M059J (cell line): Measurements from ENCODE around the gene SLIT3. TPM values are rescaled to one million over a fixed set of nuclear protein-coding genes. Genes with fewer than 3 reads are reported as not detected.
"Not testable (repeated sequence)": the region's sequence is repeated elsewhere in the genome, so short reads cannot be mapped to it uniquely, and the experiment has no call there.

Source experiments
- DNase-seq: peaks from one replicate; pipeline ENCODE4 v3.0.0-alpha.2; 2012; ENCODE audit warnings: low read depth
- total RNA-seq: library from RNA; depleted of rRNA; stranded (reverse); fragments of >200 nt; shearing (Covaris generic); gene quantifications from 2 replicates; pipeline ENCODE4 v1.2.3, GENCODE V29; 2014

Gene SLIT3
- total RNA-seq, 1 experiment from 2014 or later: 0.17 TPM

DNA sequence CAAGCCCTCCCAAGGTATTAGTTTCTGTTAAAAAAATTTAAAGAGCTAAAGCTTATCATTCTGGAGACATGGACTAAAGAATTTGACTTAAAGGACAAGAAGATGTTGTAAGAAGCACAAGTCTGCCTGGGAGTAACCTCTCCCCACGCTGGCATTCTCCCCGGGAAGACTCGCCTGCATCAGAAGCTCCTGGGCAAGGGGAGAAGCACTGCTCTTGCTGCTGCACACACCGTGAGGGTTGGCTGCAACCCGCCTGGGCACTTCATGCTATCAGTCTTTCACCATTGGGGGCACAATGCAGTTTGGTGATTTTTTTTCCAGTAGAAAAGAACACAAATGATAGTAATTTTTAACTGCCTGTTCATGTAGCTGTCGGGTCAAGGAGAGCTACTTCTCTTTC is 529.3 kb downstream of the SLIT3 start:
- no peak for DNase-seq

DNA sequence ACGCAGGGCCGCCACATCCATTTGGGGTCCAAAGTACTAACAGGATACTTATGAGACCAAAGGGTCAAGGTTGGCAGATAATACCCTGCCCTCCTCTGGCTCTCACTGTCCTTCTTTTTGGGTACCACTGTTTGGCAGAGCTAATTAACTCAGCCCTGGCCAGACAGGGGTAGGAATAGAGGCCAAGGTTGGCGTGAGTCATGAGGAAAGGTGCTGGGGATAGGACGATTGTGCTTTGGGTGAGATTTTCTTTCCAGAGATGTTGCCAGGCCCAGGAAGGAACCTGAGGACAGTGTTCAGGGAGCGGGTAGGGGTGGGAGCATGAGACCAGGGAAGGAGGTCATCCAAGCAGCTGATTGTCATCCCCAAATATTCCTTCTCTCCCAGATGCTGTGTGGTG is 529.9 kb downstream of the SLIT3 start:
- no peak for DNase-seq

GRCh38 chr5:168770036-168770498 is 530.9 kb downstream of the SLIT3 start:
- DNase-seq: no peak

DNA sequence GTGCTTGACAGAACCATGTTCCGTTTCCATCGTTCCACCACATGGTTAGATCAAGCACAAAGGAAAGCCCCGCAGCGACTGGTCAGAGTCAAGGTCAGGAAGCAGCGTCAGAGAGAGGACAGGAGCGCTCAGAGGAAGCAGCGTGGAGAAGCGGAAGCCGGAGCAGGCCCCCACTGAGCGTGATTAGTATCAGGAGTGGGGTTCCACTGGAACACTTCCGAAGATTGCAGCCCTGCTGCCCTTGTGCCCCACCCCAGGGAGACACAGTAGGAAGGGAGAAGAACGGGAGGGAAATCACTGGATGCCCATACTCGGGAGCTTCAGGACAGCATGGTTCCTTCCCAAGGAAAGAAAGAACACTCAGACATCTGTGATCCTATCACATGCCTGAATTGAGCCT is 532.8 kb downstream of the SLIT3 start:
- DNase-seq: no peak

DNA sequence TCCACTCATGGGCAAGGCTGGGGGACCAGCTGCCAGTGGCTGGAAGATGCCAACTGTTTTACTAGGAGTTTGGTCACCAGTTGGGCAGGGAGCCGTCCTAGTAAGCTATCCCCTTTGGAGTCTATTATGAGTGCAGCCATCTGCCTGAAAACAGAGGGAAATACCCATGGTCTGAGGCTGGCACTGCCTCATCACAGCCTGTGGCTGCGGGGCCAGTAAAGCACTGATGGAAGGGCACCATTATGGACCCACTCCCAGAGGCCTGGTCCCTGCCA is 534.6 kb downstream of the SLIT3 start:
- DNase-seq: no peak

GRCh38 chr5:168765551-168766425 is 535.2 kb downstream of the SLIT3 start:
- DNase-seq: no peak

- no peak for DNase-seq
Observed at GRCh38 chr5:168765086-168765550, 535.8 kb downstream of the SLIT3 start.

GRCh38 chr5:168756453-168757391 is 544.2 kb downstream of the SLIT3 start:
- DNase-seq: no peak

DNA sequence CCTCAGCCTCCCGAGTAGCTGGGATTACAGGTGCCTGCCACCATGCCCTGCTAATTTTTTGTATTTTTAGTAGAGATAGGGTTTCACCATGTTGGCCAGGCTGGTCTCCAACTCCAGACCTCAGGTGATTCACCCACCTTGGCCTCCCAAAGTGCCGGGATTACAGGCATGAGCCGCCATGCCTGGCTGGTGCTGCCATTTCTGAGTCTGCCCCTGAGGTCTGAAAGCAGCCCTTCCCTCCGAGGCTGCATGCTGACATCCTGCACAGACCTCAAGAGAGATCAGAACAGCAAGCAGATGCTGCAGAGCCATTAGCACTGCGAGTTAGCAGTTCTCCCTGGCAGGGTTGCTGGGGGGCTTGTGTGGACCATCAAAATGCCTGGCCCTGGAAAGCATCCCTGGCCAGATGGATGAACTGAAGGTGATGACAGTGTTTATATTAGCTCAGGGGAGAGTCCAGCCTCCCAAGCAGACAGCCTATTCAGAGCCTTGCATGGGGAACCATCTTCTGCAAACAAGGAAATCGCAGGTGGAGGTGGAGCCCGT is 545.3 kb downstream of the SLIT3 start:
- DNase-seq: no peak

- DNase-seq: no peak
Observed at GRCh38 chr5:168753691-168754254, 547.2 kb downstream of the SLIT3 start.

DNA sequence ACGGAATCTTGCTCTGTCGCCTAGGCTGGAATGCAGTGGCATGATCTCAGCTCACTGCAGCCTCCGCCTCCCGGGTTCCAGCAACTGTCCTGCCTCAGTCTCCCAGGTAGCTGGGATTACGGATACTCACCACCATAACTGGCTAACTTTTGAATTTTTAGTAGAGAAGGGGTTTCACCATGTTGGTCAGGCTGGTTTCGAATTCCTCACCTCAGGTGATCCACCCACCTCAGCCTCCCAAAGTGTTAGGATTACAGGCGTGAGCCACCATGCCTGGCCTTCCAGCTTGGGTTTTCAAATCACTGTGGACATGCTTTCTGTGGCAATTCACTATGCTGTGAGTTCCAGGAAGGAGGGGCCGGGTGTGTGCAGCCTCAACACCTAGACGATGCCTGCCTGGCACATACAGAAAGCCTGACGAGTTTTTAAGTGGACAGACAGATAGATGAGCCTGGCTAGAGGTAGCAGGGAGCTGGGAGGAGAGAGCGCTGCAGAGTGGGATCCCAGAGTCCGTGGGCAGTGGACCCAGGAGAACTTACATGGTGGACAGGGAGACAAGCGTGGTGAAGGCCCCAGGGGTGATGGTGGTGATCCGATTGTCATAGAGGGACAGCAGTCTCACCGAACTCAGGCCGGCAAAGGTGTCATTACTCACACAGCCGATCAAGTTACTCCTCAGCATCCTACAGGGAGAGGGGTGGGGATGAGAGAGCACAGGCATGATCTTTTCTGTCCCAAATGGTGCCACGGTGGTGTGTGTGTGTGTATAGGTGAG is 548.3 kb downstream of the SLIT3 start:
- DNase-seq: no peak

DNA sequence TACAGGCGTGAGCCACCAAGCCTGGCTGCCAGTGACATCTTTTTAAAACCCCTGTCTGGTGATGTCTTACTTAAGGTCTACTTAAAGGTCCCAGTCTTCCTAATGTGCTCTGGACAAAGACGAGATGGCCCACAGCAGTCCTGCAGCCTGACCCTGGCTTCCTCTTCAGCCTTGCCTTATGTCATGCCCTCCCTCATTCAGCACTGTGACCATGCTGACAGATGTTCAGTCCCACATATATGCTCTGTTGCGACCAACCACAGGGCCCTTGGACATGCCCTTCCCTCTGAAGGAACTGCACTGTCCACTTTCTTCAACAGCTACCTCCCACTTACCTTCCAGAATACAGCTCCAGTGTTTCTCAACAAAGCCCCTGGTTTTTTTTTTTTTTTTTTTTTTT is 548.9 kb downstream of the SLIT3 start:
- no peak for DNase-seq

GRCh38 chr5:168750926-168751325 is 550.0 kb downstream of the SLIT3 start:
- DNase-seq: no peak

- no peak for DNase-seq
Observed at GRCh38 chr5:168749391-168750100, 551.4 kb downstream of the SLIT3 start.

GRCh38 chr5:168747987-168748777 is 552.8 kb downstream of the SLIT3 start:
- no peak for DNase-seq

DNA sequence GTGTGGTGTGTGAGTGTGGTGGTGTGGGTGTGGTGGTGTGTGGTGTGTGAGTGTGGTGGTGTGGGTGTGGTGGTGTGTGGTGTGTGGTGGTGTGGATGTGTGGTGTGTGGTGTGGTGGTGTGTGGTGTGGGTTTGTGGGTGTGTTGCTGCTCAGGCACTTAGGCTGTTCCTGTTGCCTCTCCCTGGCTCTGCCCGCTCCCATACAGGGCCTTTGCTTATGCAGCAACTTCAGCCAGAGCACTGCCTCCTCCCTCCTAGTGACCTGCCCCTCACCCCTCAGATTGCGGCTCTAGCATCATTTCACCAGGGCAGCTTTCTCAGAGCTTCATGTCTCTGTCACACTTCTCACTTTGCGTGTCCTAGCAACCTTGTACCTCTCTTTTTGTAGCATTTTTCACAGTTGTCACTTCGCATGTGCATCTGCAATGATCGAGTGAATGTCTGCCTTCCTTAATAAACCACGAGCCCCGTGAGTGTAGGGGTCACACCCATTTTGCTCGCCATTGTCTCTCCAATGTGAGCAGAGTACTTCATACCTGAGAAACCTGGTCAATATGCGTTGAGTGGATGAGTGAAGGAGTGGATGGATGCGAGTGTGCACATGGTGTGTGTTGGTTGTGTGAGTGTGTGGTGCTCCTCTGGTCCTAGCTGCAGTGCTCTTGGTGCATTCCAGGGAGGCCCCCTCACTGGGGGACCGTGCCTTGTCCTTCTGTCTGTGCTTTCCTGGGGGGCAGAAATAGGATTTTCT is 553.9 kb downstream of the SLIT3 start:
- no peak for DNase-seq

GRCh38 chr5:168746126-168746892 is 554.6 kb downstream of the SLIT3 start:
- not testable (repeated sequence) for DNase-seq

- DNase-seq: no peak
Observed at GRCh38 chr5:168743617-168744016, 557.3 kb downstream of the SLIT3 start.
